ENCODE results near the gene AGK.

DNA sequence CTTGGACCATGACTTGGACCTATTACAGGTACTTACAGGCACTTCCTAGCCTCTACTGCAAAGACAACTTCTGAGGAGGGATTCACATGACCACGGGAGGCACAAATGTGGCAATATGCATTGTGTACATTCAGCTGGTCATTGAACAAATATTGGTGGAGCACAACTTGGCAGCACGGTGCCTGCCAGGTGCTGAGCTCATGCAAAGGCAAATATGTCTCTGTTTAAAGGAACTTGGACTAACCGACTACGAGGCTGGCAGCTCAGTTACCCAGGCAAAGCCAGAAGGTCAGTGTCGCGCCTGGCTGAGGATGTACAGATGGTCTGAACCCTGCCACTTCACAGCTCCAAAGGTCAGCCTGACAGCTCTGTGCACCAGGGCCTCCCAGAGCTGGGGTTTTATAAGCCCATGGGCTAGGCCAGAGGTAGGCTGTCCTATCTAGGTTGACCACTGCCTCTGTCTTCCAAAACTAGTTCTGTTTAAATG lies 144.6 kb downstream of the AGK start:
- TF ChIP-seq, protein P1, sequence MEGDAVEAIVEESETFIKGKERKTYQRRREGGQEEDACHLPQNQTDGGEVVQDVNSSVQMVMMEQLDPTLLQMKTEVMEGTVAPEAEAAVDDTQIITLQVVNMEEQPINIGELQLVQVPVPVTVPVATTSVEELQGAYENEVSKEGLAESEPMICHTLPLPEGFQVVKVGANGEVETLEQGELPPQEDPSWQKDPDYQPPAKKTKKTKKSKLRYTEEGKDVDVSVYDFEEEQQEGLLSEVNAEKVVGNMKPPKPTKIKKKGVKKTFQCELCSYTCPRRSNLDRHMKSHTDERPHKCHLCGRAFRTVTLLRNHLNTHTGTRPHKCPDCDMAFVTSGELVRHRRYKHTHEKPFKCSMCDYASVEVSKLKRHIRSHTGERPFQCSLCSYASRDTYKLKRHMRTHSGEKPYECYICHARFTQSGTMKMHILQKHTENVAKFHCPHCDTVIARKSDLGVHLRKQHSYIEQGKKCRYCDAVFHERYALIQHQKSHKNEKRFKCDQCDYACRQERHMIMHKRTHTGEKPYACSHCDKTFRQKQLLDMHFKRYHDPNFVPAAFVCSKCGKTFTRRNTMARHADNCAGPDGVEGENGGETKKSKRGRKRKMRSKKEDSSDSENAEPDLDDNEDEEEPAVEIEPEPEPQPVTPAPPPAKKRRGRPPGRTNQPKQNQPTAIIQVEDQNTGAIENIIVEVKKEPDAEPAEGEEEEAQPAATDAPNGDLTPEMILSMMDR (IDR thresholded peaks at IDR 0.05) = no peak
- TF ChIP-seq ZFX (IDR thresholded peaks at IDR 0.05; ENCODE audit: borderline replicate concordance) = no peak
